NOMO-1 treated with dmso at 0.1 percent for 144 hours (cell line): ENCODE results near the gene SPANXN1.
"Not testable (repeated sequence)": the region's sequence is repeated elsewhere in the genome, so short reads cannot be mapped to it uniquely, and the experiment has no call there.

Source experiments
- DNase-seq: peaks from one replicate; lab custom pipeline; 2025; ENCODE audit not compliant: unreplicated experiment; lab: John Stamatoyannopoulos, UW

Gene SPANXN1, protein sequence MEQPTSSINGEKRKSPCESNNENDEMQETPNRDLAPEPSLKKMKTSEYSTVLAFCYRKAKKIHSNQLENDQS

DNA sequence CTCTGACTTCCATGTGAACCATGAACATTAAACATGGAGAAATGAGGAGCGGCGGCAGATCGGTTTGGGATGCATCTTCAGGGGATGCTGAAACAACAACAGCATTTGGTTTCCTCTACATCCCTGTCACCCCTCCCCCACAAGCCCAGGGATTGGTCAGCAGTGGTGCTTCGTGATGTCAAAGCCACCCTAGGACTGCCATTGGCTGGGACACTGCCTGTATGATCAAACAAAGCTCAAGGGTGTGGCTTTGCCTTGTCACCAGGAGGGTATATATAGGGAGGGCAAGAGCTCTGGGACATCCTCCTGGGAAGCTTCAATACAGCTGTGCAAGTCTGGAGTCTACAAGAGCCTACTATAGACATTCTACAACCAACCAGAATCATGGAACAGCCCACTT is at the start of gene SPANXN1:
TSS of gene SPANXN1 (plus strand) at position 301 of the 400 bp plus-strand sequence. CDS start at position 385, 84 bp downstream.
- DNase-seq, result not testable (repeated sequence)

DNA sequence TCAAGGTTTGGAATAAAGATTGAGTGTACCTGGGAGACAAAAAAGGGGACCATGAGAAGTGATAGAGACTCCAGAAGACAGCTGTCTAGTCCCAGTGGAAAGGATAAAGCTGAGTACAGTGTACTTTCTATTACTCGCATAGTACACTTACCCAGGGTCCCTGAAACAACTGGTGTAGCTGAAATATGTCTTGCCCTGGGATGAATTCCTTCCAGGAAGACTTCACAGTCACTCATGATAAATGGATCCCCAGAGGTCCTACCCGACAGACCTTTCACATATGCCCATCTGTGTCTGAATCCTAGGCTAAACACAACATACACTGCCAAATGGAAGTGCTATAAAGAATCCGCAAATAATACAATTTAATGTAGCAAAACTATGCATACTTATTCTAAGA is 48.2 kb upstream of the SPANXN1 start:
- DNase-seq, result no peak

DNA sequence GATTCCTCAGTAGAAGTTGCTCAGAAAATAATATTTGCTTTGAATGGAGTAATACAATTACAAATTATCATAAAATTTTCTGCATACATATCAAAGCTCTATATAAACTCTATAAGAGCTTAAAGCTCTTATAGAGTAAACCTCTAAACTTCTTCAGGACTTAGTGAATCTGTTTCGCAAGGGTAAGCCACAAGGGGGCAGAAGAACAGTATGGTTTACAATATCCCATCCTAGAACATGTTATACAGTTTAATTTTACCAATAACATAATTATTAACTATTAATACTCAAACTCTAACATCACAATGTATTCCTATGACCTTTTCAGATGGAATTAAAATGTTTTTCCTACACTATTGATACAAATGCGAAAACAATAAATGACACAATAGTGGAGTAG is 33.8 kb upstream of the SPANXN1 start:
- DNase-seq, result no peak

DNA sequence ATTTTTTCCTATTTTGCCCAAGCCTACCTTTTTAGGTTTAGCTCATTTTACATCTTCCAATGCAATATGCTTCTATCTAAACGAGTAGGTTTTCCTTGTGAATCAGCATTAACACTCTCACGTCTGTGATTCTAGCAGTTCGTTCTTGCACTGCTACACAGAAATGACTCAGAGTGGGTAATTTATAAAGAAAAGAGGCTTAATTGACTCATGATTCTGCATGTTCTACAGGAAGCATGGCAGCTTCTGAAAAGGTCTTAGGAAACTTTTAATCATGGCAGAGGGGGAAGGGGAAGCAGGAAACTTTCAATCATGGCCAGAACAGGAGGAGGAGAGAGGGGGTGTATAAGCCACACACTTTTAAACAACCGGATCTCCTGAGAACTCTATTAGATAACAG is 44.9 kb downstream of the SPANXN1 start:
- no peak for DNase-seq
